HepG2 (cell line): ENCODE data around the gene LSM14B. TPM values are rescaled to one million over a fixed set of nuclear protein-coding genes. Genes with fewer than 3 reads are reported as not detected.

ENCODE experiments used
- ATAD3A ChIP-seq: sonication (generic); formaldehyde crosslinking; IDR thresholded peaks from 2 replicates; pipeline ENCODE4 v1.4.0; 2020; ENCODE audit warnings: missing genetic modification reagents
- CEBPB ChIP-seq: IDR thresholded peaks from 2 replicates; pipeline ENCODE4 v1.6.1; 2011; ENCODE audit warnings: low read depth, low read length, improper control_type of control experiment, borderline replicate concordance
- EHMT2 ChIP-seq: fragments of 200-600 bp; sonication (generic); IDR thresholded peaks from 2 replicates; pipeline ENCODE4 v1.7.0; 2017; ENCODE audit warnings: antibody characterized with exemption, low read depth, low read length, borderline replicate concordance
- FOXA3 ChIP-seq: IDR thresholded peaks from 2 replicates; pipeline ENCODE4 v1.6.1; 2016; ENCODE audit warnings: missing genetic modification reagents, missing compliant biosample characterization
- HNRNPH1 ChIP-seq: fragments of 200-400 bp; formaldehyde crosslinking; optimal IDR thresholded peaks from 2 replicates; pipeline ENCODE3; 2017; ENCODE audit warnings: mild to moderate bottlenecking, low read depth, low read length
- HNRNPLL ChIP-seq: fragments of 200-400 bp; formaldehyde crosslinking; IDR thresholded peaks from 2 replicates; pipeline ENCODE4 v1.6.1; 2017; ENCODE audit warnings: mild to moderate bottlenecking, low read depth, low read length; ENCODE audit not compliant: poor library complexity, severe bottlenecking
- HOXA3 ChIP-seq: sonication (generic); formaldehyde crosslinking; IDR thresholded peaks from 2 replicates; pipeline ENCODE4 v1.5.0; 2020; ENCODE audit warnings: missing genetic modification reagents
- MATR3 ChIP-seq: sonication (generic); formaldehyde crosslinking; IDR thresholded peaks from 2 replicates; pipeline ENCODE4 v1.4.0; 2020; ENCODE audit warnings: missing genetic modification reagents
- PAF1 ChIP-seq: IDR thresholded peaks from 2 replicates; pipeline ENCODE4 v1.6.1; 2016; ENCODE audit warnings: missing genetic modification reagents, missing compliant biosample characterization
- POGK ChIP-seq: sonication (generic); formaldehyde crosslinking; conservative IDR thresholded peaks from 2 replicates; pipeline ENCODE4 v1.8.0; 2022; ENCODE audit warnings: mild to moderate bottlenecking, moderate library complexity, missing genetic modification reagents
- SAFB2 ChIP-seq: sonication (generic); formaldehyde crosslinking; IDR thresholded peaks from 2 replicates; pipeline ENCODE4 v1.5.1; 2020; ENCODE audit warnings: missing genetic modification reagents, low read depth, mild to moderate bottlenecking, borderline replicate concordance
- SOX6 ChIP-seq, 2 experiments: fragments of 450-650 bp in 1 of 2; sonication (generic) in 1 of 2; formaldehyde crosslinking in 1 of 2; IDR thresholded peaks; 2 replicates each; pipeline versions ENCODE4 v1.4.0 to v1.6.1; 2017 to 2020; ENCODE audit warnings: antibody characterized with exemption in 1 of 2, mild to moderate bottlenecking in 1 of 2, missing genetic modification reagents in 1 of 2
- YEATS4 ChIP-seq: sonication (generic); formaldehyde crosslinking; IDR thresholded peaks from 2 replicates; pipeline ENCODE4 v1.4.0; 2020; ENCODE audit warnings: missing genetic modification reagents, borderline replicate concordance
- ZBTB20 ChIP-seq: sonication (generic); formaldehyde crosslinking; IDR thresholded peaks from 2 replicates; pipeline ENCODE4 v1.8.1; 2023; ENCODE audit warnings: missing genetic modification reagents, low read depth, mild to moderate bottlenecking, borderline replicate concordance
- ZBTB33 ChIP-seq: sonication (generic); formaldehyde crosslinking; IDR thresholded peaks from 2 replicates; pipeline ENCODE4 v1.4.0; 2020; ENCODE audit warnings: missing genetic modification reagents
- ZKSCAN5 ChIP-seq: sonication (generic); formaldehyde crosslinking; IDR thresholded peaks from 2 replicates; pipeline ENCODE4 v1.5.1; 2020; ENCODE audit warnings: mild to moderate bottlenecking, missing genetic modification reagents
- ZNF101 ChIP-seq: sonication (generic); formaldehyde crosslinking; IDR thresholded peaks from 2 replicates; pipeline ENCODE4 v1.4.0; 2020; ENCODE audit warnings: mild to moderate bottlenecking, low read depth, missing genetic modification reagents, borderline replicate concordance
- ZNF234 ChIP-seq: sonication (generic); formaldehyde crosslinking; conservative IDR thresholded peaks from 2 replicates; pipeline ENCODE4 v1.5.1; 2020; ENCODE audit warnings: mild to moderate bottlenecking, missing genetic modification reagents
- ZNF251 ChIP-seq: sonication (generic); formaldehyde crosslinking; IDR thresholded peaks from 2 replicates; pipeline ENCODE4 v1.9.0; 2021; ENCODE audit warnings: mild to moderate bottlenecking, missing genetic modification reagents
- ZNF468 ChIP-seq: sonication (generic); formaldehyde crosslinking; IDR thresholded peaks from 2 replicates; pipeline ENCODE4 v1.8.0; 2022; ENCODE audit warnings: mild to moderate bottlenecking, moderate library complexity, missing genetic modification reagents
- ZNF557 ChIP-seq: sonication (generic); formaldehyde crosslinking; IDR thresholded peaks from 2 replicates; pipeline ENCODE4 v1.4.0; 2020; ENCODE audit warnings: missing genetic modification reagents
- ZNF572 ChIP-seq: sonication (generic); formaldehyde crosslinking; IDR thresholded peaks from 2 replicates; pipeline ENCODE4 v1.5.1; 2020; ENCODE audit warnings: mild to moderate bottlenecking, missing genetic modification reagents
- ZNF670 ChIP-seq: sonication (generic); formaldehyde crosslinking; IDR thresholded peaks from 2 replicates; pipeline ENCODE4 v1.8.0; 2022; ENCODE audit warnings: mild to moderate bottlenecking, missing genetic modification reagents, borderline replicate concordance
- ZNF720 ChIP-seq: sonication (generic); formaldehyde crosslinking; IDR thresholded peaks from 2 replicates; pipeline ENCODE4 v1.4.0; 2020; ENCODE audit warnings: missing genetic modification reagents
- polyA plus RNA-seq, 8 experiments: library from polyadenylated mRNA; depleted of rRNA in 3 of 8; stranded (reverse) in 7 of 8; unstranded in 1 of 8; fragments of >200 nt; fragmentation: Illumina TruSeq in 4 of 8; extraction: Trizol in 4 of 8; gene quantifications; 2 replicates each; pipeline versions ENCODE4 v1.2.1 to v1.2.3, GENCODE V29; 2011 to 2016; ENCODE audit warnings: low read depth in 4 of 8, missing spikeins in 1 of 8, mixed read lengths in 1 of 8; ENCODE audit not compliant: insufficient read depth in 1 of 8
- total RNA-seq, 5 experiments: library from RNA; depleted of rRNA; stranded (reverse); fragments of >200 nt; fragmentation: Illumina TruSeq; extraction: Trizol; gene quantifications; 2 replicates each; pipeline ENCODE4 v1.2.3, GENCODE V29; 2016; ENCODE audit warnings: low read depth in 1 of 5
- TF ChIP-seq, protein P1 (sequence below): sonication (generic); formaldehyde crosslinking; IDR thresholded peaks from 2 replicates; pipeline ENCODE4 v1.4.0; 2020; ENCODE audit warnings: missing genetic modification reagents; ENCODE audit errors: not compliant biosample characterization

The LSM14B gene
- total and polyA plus RNA-seq, 2 of the 13 experiments (the other 11 are each of a cell fraction or from before 2014, with no cell fraction given): 43.3 to 79.2 TPM

DNA sequence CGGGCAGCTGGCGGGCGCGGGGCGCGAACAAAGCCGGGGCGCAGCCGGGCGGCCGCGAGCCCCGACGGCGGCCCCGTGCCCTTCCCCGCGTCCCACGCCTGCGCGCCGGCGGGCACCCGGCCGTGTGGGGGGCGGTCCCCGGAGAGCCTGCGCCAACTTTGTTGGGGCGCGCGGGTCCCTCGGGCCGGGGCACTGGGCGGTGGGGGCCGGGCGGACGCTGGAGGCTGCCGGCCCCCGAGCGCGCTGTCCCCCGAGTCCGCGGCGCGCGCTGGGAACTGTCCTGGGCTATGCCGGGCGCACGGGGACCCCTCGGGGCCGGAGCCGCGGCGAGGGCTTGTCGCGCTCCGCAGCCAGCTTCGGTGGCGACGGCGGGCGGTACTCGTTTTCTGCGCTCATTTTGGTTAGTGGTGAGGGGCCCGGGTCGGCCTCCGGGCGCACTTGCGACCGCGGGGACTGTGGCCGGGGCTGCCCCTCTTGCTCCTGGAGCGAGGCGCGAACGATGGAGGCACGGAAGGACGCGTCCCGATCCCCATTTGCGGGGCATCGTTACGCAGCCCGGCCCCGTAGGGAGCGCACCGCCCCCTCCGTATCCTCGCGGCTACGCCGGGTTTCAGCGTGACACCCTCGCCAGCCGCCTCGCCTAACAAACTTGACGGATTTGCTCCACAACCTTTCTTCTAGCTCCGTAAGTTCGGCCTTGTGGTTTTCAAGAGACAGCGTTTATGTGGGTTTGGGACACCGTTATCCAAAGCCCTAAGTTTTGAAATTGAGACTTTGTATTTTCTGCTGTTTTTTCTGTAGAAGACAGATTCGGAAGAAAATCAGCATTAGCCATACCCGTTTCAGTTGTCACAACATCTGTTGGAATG lies 21.9 kb downstream of the LSM14B start (continued):
- TF ChIP-seq ZBTB33 (CRISPR knock-in tag) (no peak), EHMT2 (no peak), ZNF101 (CRISPR knock-in tag) (no peak), FOXA3 (CRISPR knock-in tag) (peak; percentile 26; the same call in 1 of the 2 replicates), SAFB2 (no peak), POGK (CRISPR knock-in tag) (peak; percentile 84), ZNF251 (CRISPR knock-in tag) (0 out of 2 replicates have a peak, but pooled peaks have one; percentile 35), HOXA3 (peak; percentile 68), SOX6 (IDR thresholded peaks at IDR 0.05) (no peak), SOX6 (CRISPR knock-in tag; IDR thresholded peaks at IDR 0.05) (no peak), ZNF720 (no peak; the same call in 1 of the 2 replicates), ZKSCAN5 (CRISPR knock-in tag) (no peak), PAF1 (CRISPR knock-in tag) (no peak), HNRNPLL (peak; percentile 100), CEBPB (no peak), ZNF572 (0 out of 2 replicates have a peak, but pooled peaks have one; percentile 30), ZNF670 (CRISPR knock-in tag) (no peak), ZNF468 (CRISPR knock-in tag) (no peak), ZNF234 (CRISPR knock-in tag) (no peak), ATAD3A (CRISPR knock-in tag) (no peak), ZNF557 (CRISPR knock-in tag) (no peak), HNRNPH1 (no peak), YEATS4 (CRISPR knock-in tag) (no peak; the same call in 1 of the 2 replicates), MATR3 (CRISPR knock-in tag) (no peak), ZBTB20 (CRISPR knock-in tag) (no peak)
- TF ChIP-seq, protein P1, sequence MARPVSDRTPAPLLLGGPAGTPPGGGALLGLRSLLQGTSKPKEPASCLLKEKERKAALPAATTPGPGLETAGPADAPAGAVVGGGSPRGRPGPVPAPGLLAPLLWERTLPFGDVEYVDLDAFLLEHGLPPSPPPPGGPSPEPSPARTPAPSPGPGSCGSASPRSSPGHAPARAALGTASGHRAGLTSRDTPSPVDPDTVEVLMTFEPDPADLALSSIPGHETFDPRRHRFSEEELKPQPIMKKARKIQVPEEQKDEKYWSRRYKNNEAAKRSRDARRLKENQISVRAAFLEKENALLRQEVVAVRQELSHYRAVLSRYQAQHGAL (CRISPR knock-in tag): no peak
